Measurements from ENCODE around the gene SLC9C1. TPM values are rescaled to one million over a fixed set of nuclear protein-coding genes. Genes with fewer than 3 reads are reported as not detected.

Gene SLC9C1
- total and polyA plus RNA-seq, 9 of the 15 experiments (the other 6 are each of a cell fraction or from before 2014, with no cell fraction given) = not detected

DNA sequence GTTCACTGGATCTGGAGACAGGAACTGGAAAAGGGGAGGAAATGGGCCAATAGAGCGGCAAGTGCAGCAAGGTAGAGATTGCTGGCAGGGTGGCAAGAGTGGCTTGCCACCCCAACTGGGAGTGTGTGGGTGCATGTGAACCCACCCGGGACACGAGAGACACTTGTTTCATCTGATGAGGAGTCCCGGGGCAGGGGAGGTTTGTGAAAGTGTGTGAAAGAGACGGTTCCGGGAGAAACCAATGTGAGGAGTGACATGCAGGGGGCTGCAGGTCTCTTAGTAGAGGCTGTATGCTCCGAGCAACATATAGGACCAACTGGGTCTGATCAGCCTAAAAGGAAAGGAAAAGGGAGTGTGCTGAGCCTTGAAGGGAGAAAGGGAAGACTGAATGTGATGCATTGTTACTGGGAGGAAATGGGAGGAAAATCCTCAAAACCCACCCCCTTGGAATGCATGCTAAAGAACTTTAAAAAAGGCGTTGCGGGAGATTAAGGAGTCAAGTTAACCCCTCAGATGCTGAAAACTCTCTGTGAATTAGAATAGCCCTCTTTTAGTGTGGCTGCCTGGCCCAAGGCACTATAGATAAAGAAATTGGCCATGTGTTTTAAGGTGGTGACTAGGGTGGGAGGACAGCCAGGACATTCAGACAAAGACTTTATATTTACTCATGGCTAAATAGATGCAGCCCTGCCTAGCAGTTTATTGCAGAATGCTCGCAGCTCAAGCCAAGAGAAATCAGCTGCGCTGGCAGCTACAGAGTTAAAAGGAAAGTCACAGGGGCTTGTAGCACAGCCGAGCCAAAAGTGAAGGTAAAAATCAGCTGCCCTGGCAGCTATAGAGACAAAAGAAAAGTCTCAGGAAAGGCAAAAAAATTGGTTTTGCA is 9.1 kb upstream of the SLC9C1 start:
- H4K20me1 ChIP-seq (replicated peaks; ENCODE audit: control insufficient read depth, insufficient read depth, low read length) = no peaks in the 10 kb centered on the region
- no peaks in the 10 kb centered on the region for H3K36me3 ChIP-seq (ENCODE audit: control insufficient read depth, insufficient read depth, low read length)
- in situ Hi-C loops (cut with MboI) (loop anchor here (25.0 kb wide), 1 partner anchor 209 kb away; no protein-coding TSS in a partner anchor), intact Hi-C loops (cut with micrococcal nuclease) (no loop called here)
- no peak overlapping the region for H3K27ac ChIP-seq (ENCODE audit: extremely low read depth, low read depth, low read length)
- TF ChIP-seq MAFK (IDR thresholded peaks at IDR 0.05; ENCODE audit: low read length) (no peak), NFE2 (IDR thresholded peaks at IDR 0.05; ENCODE audit: low read depth) (no peak), ZNF23 (CRISPR knock-in tag; IDR thresholded peaks at IDR 0.05) (no peak), HNRNPLL (IDR thresholded peaks at IDR 0.05; ENCODE audit: low read depth, low read length, poor library complexity, severe bottlenecking) (no peak), SNRNP70 (optimal IDR thresholded peaks at IDR 0.05; ENCODE audit: low read depth, low read length) (no peak), CBX8 (IDR thresholded peaks at IDR 0.05; ENCODE audit: borderline replicate concordance, extremely low read depth, low read depth, low read length, poor library complexity, severe bottlenecking) (no peak), CCNT2 (IDR thresholded peaks at IDR 0.05; ENCODE audit: borderline replicate concordance, extremely low read depth, insufficient read length, low read depth, low read length) (no peak), PHB2 (IDR thresholded peaks at IDR 0.05; ENCODE audit: low read depth) (no peak), SMARCC2 (IDR thresholded peaks at IDR 0.05; ENCODE audit: low read depth) (no peak)
- TF ChIP-seq, protein P1, sequence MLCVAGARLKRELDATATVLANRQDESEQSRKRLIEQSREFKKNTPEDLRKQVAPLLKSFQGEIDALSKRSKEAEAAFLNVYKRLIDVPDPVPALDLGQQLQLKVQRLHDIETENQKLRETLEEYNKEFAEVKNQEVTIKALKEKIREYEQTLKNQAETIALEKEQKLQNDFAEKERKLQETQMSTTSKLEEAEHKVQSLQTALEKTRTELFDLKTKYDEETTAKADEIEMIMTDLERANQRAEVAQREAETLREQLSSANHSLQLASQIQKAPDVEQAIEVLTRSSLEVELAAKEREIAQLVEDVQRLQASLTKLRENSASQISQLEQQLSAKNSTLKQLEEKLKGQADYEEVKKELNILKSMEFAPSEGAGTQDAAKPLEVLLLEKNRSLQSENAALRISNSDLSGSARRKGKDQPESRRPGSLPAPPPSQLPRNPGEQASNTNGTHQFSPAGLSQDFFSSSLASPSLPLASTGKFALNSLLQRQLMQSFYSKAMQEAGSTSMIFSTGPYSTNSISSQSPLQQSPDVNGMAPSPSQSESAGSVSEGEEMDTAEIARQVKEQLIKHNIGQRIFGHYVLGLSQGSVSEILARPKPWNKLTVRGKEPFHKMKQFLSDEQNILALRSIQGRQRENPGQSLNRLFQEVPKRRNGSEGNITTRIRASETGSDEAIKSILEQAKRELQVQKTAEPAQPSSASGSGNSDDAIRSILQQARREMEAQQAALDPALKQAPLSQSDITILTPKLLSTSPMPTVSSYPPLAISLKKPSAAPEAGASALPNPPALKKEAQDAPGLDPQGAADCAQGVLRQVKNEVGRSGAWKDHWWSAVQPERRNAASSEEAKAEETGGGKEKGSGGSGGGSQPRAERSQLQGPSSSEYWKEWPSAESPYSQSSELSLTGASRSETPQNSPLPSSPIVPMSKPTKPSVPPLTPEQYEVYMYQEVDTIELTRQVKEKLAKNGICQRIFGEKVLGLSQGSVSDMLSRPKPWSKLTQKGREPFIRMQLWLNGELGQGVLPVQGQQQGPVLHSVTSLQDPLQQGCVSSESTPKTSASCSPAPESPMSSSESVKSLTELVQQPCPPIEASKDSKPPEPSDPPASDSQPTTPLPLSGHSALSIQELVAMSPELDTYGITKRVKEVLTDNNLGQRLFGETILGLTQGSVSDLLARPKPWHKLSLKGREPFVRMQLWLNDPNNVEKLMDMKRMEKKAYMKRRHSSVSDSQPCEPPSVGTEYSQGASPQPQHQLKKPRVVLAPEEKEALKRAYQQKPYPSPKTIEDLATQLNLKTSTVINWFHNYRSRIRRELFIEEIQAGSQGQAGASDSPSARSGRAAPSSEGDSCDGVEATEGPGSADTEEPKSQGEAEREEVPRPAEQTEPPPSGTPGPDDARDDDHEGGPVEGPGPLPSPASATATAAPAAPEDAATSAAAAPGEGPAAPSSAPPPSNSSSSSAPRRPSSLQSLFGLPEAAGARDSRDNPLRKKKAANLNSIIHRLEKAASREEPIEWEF (CRISPR knock-in tag; IDR thresholded peaks at IDR 0.05) = no peak
- FAIRE-seq (no peak), DNase-seq (ENCODE audit: extremely low read depth in 1 of 4, low spot score in 3 of 4) (no peak), ATAC-seq (no peak)
- no peak overlapping the region for H3K4me3 ChIP-seq
- no peaks in the 10 kb centered on the region for H3K9me3 ChIP-seq (replicated peaks; ENCODE audit: control insufficient read depth, insufficient read depth, low read depth, low read length)
- H2AFZ ChIP-seq (ENCODE audit: low read depth, low read length) = no peak overlapping the region
- POLR2A ChIA-PET = interaction anchor here (1.2 kb wide), 1 partner anchor 14 kb away, joined by 3 read pairs; no protein-coding TSS in a partner anchor
- H3K9ac ChIP-seq (ENCODE audit: insufficient read depth in 1 of 2, low read depth in 2 of 2, low read length in 2 of 2) = no peak overlapping the region
- no peak overlapping the region for H3K4me2 ChIP-seq (ENCODE audit: insufficient read depth, low read length)
- H3K4me1 ChIP-seq (replicated peaks in 1 of 2; ENCODE audit: control insufficient read depth in 2 of 2, insufficient read depth in 2 of 2, low read length in 2 of 2) = no peaks in the 10 kb centered on the region
- WGBS (ENCODE audit: insufficient coverage, low coverage, missing lambda C conversion rate) = 1% methylated on average over 9 of the region's 12 CpGs
- no peaks in the 10 kb centered on the region for H3K79me2 ChIP-seq (ENCODE audit: control insufficient read depth, insufficient read depth, low read length)
- no peaks in the 10 kb centered on the region for H3K27me3 ChIP-seq (ENCODE audit: control insufficient read depth in 2 of 2, insufficient read depth in 2 of 2, low read length in 2 of 2)
- no TSS peak for BruUV-seq (replicated peaks)
- H3K9me1 ChIP-seq (ENCODE audit: control insufficient read depth, insufficient read depth, low read length) = no peaks in the 10 kb centered on the region
- CTCF ChIA-PET (ENCODE audit: low intra/inter-chr PET ratio) = no interaction called here
